ENCODE data around the gene CNOT11.

- TF ChIP-seq, protein P1, sequence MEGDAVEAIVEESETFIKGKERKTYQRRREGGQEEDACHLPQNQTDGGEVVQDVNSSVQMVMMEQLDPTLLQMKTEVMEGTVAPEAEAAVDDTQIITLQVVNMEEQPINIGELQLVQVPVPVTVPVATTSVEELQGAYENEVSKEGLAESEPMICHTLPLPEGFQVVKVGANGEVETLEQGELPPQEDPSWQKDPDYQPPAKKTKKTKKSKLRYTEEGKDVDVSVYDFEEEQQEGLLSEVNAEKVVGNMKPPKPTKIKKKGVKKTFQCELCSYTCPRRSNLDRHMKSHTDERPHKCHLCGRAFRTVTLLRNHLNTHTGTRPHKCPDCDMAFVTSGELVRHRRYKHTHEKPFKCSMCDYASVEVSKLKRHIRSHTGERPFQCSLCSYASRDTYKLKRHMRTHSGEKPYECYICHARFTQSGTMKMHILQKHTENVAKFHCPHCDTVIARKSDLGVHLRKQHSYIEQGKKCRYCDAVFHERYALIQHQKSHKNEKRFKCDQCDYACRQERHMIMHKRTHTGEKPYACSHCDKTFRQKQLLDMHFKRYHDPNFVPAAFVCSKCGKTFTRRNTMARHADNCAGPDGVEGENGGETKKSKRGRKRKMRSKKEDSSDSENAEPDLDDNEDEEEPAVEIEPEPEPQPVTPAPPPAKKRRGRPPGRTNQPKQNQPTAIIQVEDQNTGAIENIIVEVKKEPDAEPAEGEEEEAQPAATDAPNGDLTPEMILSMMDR (IDR thresholded peaks at IDR 0.05), result peak in 3 of 4 experiments; percentile 10 to 20 (median 16)
- peak; percentile 65 to 76 for TF ChIP-seq POLR2A (IDR thresholded peaks at IDR 0.05)
These were observed at the start of gene CNOT11 for GRCh38 chr2:101252408-101253012.

Data from uterus (tissue), 2 donors.